K562 (cell line): ENCODE measurements around the gene PLK4. TPM values are rescaled to one million over a fixed set of nuclear protein-coding genes. Genes with fewer than 3 reads are reported as not detected.

Experiments used
- ARID1B ChIP-seq: fragments of 450-650 bp; IDR thresholded peaks from 2 replicates; pipeline ENCODE4 v1.6.1; 2016; ENCODE audit warnings: antibody characterized with exemption, mild to moderate bottlenecking, inconsistent platforms
- C11orf30 ChIP-seq: fragments of 450-650 bp; IDR thresholded peaks from 2 replicates; pipeline ENCODE4 v1.6.1; 2016; ENCODE audit warnings: low read depth, mild to moderate bottlenecking
- CBFA2T3 ChIP-seq: fragments of 450-650 bp; IDR thresholded peaks from 2 replicates; pipeline ENCODE4 v1.6.1; 2017
- CHAMP1 ChIP-seq: fragments of 450-650 bp; IDR thresholded peaks from 2 replicates; pipeline ENCODE4 v1.6.1; 2016; ENCODE audit warnings: mild to moderate bottlenecking
- CREM ChIP-seq: IDR thresholded peaks from 2 replicates; pipeline ENCODE4 v1.6.1; 2014; ENCODE audit warnings: antibody characterized with exemption, low read depth
- DPF2 ChIP-seq: fragments of 450-650 bp; IDR thresholded peaks from 2 replicates; pipeline ENCODE4 v1.6.1; 2016
- EHMT2 ChIP-seq: fragments of 450-650 bp; IDR thresholded peaks from 2 replicates; pipeline ENCODE4 v1.6.1; 2018; ENCODE audit warnings: antibody characterized with exemption
- EP300 ChIP-seq: IDR thresholded peaks from 2 replicates; pipeline ENCODE4 v1.6.1; 2012; ENCODE audit warnings: low read length, improper control_type of control experiment
- ERF ChIP-seq: fragments of 450-650 bp; formaldehyde crosslinking; IDR thresholded peaks from 2 replicates; pipeline ENCODE4 v1.4.0; 2020; ENCODE audit warnings: mild to moderate bottlenecking, mixed read lengths
- ILF3 ChIP-seq: fragments of 450-650 bp; IDR thresholded peaks from 2 replicates; pipeline ENCODE4 v1.6.1; 2018; ENCODE audit warnings: antibody characterized with exemption, mild to moderate bottlenecking, moderate library complexity, borderline replicate concordance
- KDM1A ChIP-seq, 2 experiments: fragments of 450-650 bp; IDR thresholded peaks; 2 replicates each; pipeline ENCODE4 v1.6.1; 2016; ENCODE audit warnings: mild to moderate bottlenecking in 2 of 2
- KLF6 ChIP-seq: fragments of 250-450 bp; sonication (Bioruptor Pico); IDR thresholded peaks from 2 replicates; pipeline ENCODE4 v1.4.0; 2020; ENCODE audit warnings: mild to moderate bottlenecking, moderate library complexity, borderline replicate concordance
- MAFG ChIP-seq: fragments of 450-650 bp; conservative IDR thresholded peaks from 2 replicates; pipeline ENCODE4 v1.6.1; 2016; ENCODE audit warnings: missing genetic modification characterization, missing compliant biosample characterization
- NFE2 ChIP-seq: IDR thresholded peaks from 2 replicates; pipeline ENCODE4 v1.6.1; 2014; ENCODE audit warnings: antibody characterized with exemption, low read depth
- NFIC ChIP-seq: fragments of 450-650 bp; IDR thresholded peaks from 2 replicates; pipeline ENCODE4 v1.6.1; 2017; ENCODE audit warnings: mild to moderate bottlenecking, inconsistent platforms
- PBX2 ChIP-seq, 2 experiments: IDR thresholded peaks in 1 of 2; conservative IDR thresholded peaks in 1 of 2; 2 replicates each; pipeline ENCODE4 v1.6.1; 2016; ENCODE audit warnings: low read depth in 2 of 2, mild to moderate bottlenecking in 1 of 2, missing compliant biosample characterization in 1 of 2, missing genetic modification characterization in 1 of 2, moderate library complexity in 1 of 2
- PTBP1 ChIP-seq: fragments of 200-400 bp; formaldehyde crosslinking; IDR thresholded peaks from 2 replicates; pipeline ENCODE4 v1.6.1; 2017; ENCODE audit warnings: low read depth, low read length
- PTTG1 ChIP-seq: fragments of 450-650 bp; IDR thresholded peaks from 2 replicates; pipeline ENCODE4 v1.6.1; 2016; ENCODE audit warnings: low read depth, mild to moderate bottlenecking, missing genetic modification characterization, missing compliant biosample characterization
- PYGO2 ChIP-seq: fragments of 450-650 bp; IDR thresholded peaks from 2 replicates; pipeline ENCODE4 v1.6.1; 2016; ENCODE audit warnings: mild to moderate bottlenecking, missing genetic modification characterization, moderate library complexity, missing compliant biosample characterization
- SOX6 ChIP-seq: fragments of 450-650 bp; IDR thresholded peaks from 2 replicates; pipeline ENCODE4 v1.6.1; 2014; ENCODE audit warnings: mild to moderate bottlenecking
- TAL1 ChIP-seq: fragments of 450-650 bp; IDR thresholded peaks from 2 replicates; pipeline ENCODE4 v1.6.1; 2016; ENCODE audit warnings: mild to moderate bottlenecking
- TRIM24 ChIP-seq, 2 experiments: fragments of 450-650 bp; IDR thresholded peaks; 2 replicates each; pipeline ENCODE4 v1.6.1; 2016
- ZBTB17 ChIP-seq: fragments of 450-650 bp; formaldehyde crosslinking; IDR thresholded peaks from 2 replicates; pipeline ENCODE4 v1.4.0; 2020; ENCODE audit warnings: mild to moderate bottlenecking
- ZFP36 ChIP-seq: fragments of 150-350 bp; IDR thresholded peaks from 2 replicates; pipeline ENCODE4 v1.6.1; 2018; ENCODE audit warnings: low read length, low read depth; ENCODE audit not compliant: partially characterized antibody
- ZNF316 ChIP-seq: fragments of 450-650 bp; IDR thresholded peaks from 2 replicates; pipeline ENCODE4 v1.6.1; 2016
- ZNF436 ChIP-seq: fragments of 250-450, 450-650 bp; sonication (Bioruptor Pico); formaldehyde crosslinking; IDR thresholded peaks from 2 replicates; pipeline ENCODE4 v1.7.0; 2020; ENCODE audit warnings: mild to moderate bottlenecking
- ZNF551 ChIP-seq: fragments of 250-450 bp; sonication (Bioruptor Pico); IDR thresholded peaks from 2 replicates; pipeline ENCODE4 v1.5.0; 2021; ENCODE audit warnings: mild to moderate bottlenecking, moderate library complexity
- ZNF655 ChIP-seq: fragments of 250-450 bp; sonication (Bioruptor Pico); IDR thresholded peaks from 2 replicates; pipeline ENCODE4 v1.5.0; 2021
- polyA plus RNA-seq, 8 experiments: library from polyadenylated mRNA; depleted of rRNA in 4 of 8; stranded (reverse) in 5 of 8; unstranded in 3 of 8; fragments of >200 nt; fragmentation: Nextera tagmentation in 2 of 8; fragmentation: Illumina TruSeq in 1 of 8; extraction: Ambion mirVana in 2 of 8; extraction: Trizol in 1 of 8; gene quantifications; 2 replicates each; pipeline versions ENCODE4 v1.2.1 to v1.2.3, GENCODE V29; 2011 to 2014; ENCODE audit warnings: inconsistent platforms in 1 of 8, missing spikeins in 1 of 8
- total RNA-seq, 7 experiments: library from RNA; depleted of rRNA in 6 of 7; stranded (reverse); fragments of >200 nt in 6 of 7; fragmentation: Illumina TruSeq in 2 of 7; extraction: Trizol in 2 of 7; gene quantifications; 2 replicates each; pipeline versions ENCODE4 v1.2.1 to v1.2.3, GENCODE V29; 2011 to 2021; ENCODE audit warnings: low replicate concordance in 1 of 7

The PLK4 gene
- total and polyA plus RNA-seq, 9 of the 15 experiments (the other 6 are each of a cell fraction or from before 2014, with no cell fraction given), result 16.2 to 95.3 (median 54.3) TPM

- TF ChIP-seq PTTG1 (tag) (no peak), EP300 (peak; percentile 20; the same call in 1 of the 2 replicates), TRIM24 (IDR thresholded peaks at IDR 0.05) (peak; percentile 47 to 75; a peak in 3 of 4 replicates), NFE2 (peak; percentile 30; the same call in 1 of the 2 replicates), ZNF436 (CRISPR knock-in tag) (no peak), ILF3 (no peak), MAFG (tag) (peak; percentile 62), DPF2 (peak; percentile 54), CREM (no peak), ZFP36 (no peak), ARID1B (peak; percentile 66), NFIC (0 out of 2 replicates have a peak, but pooled peaks have one; percentile 8), PBX2 (CRISPR knock-in tag; IDR thresholded peaks at IDR 0.05; ENCODE audit: low read depth) (no peak), PBX2 (tag; conservative IDR thresholded peaks at IDR 0.05; ENCODE audit: low read depth) (no peak), ZNF551 (no peak), KDM1A (IDR thresholded peaks at IDR 0.05) (0 out of 4 replicates have a peak, but pooled peaks of 1 of the 2 experiments have one; percentile 26), SOX6 (peak; percentile 53; the same call in 1 of the 2 replicates), TAL1 (peak; percentile 53; the same call in 1 of the 2 replicates), ZBTB17 (CRISPR knock-in tag) (no peak), KLF6 (CRISPR knock-in tag) (no peak), CHAMP1 (peak; percentile 64; the same call in 1 of the 2 replicates), EHMT2 (0 out of 2 replicates have a peak, but pooled peaks have one; percentile 33), PTBP1 (no peak), ZNF316 (peak; percentile 96), PYGO2 (tag) (no peak), ERF (CRISPR knock-in tag) (no peak), ZNF655 (no peak), CBFA2T3 (peak; percentile 78), C11orf30 (peak; percentile 84)
These were observed 34.6 kb upstream of the PLK4 start (continued) for GRCh38 chr4:127846061-127846460.
